ENCODE results near the gene GIMAP4. TPM values are rescaled to one million over a fixed set of nuclear protein-coding genes. Genes with fewer than 3 reads are reported as not detected.
A peak's percentile ranks its signal among the peaks of the same experiment; 100 is the strongest.

The GIMAP4 gene
- total RNA-seq, 2 experiments from 2014 or later: 128 to 140 TPM

- CTCF ChIA-PET: interaction anchor here (1.0 to 2.7 kb wide), 5 partner anchors 55 to 193 kb away, joined by 3 to 12 read pairs (median 3); partner anchors contain the start of gene GIMAP8
- no peaks in the 10 kb centered on the region for H3K27me3 Mint-ChIP-seq
- peaks cover 21% of the 10 kb centered on the region for H3K9me3 Mint-ChIP-seq
- POLR2A ChIA-PET: interaction anchor here (0.8 to 2.7 kb wide), 5 partner anchors 23 to 174 kb away, joined by 3 to 9 read pairs (median 4); partner anchors contain the start of gene GIMAP5
- peaks cover 66% of the 10 kb centered on the region for H3K4me1 Mint-ChIP-seq (ENCODE audit: low read depth)
- H3K36me3 Mint-ChIP-seq: peaks cover 30% of the 10 kb centered on the region
- no peak for DNase-seq
- peak overlapping the region; percentile 87 for H3K27ac Mint-ChIP-seq
- intact Hi-C loops (cut with micrococcal nuclease): loop anchor here (1.0 to 5.0 kb wide), 2 partner anchors 44 to 242 kb away; partner anchors contain the start of genes ACTR3C and LRRC61
- H3K4me3 Mint-ChIP-seq: peak overlapping the region; percentile 60
These were observed 3.2 kb upstream of the GIMAP4 start for GRCh38 chr7:150564006-150564405.

DNA sequence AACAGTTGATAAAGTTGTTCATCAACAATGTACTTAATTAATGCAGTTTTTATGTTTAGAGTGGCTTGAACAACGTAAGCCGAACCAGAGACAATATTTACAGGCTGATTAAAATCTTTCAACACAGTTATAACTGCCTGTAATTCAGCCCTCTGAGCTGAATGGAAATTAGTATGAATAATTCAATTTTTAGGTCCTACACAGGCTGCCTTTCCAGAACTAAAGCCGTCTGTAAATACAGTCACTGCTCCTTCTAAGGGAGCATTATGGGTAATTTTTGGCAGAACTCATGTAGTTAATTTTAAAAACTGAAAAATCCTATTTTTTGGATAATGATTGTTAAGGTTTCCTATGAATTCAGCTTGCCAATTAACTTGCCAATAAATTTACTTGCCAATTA, 2.6 kb upstream of the GIMAP4 start:
- peak overlapping the region; percentile 87 for H3K27ac Mint-ChIP-seq
- no peak for DNase-seq
- intact Hi-C loops (cut with micrococcal nuclease): loop anchor here (1.0 to 5.0 kb wide), 2 partner anchors 44 to 242 kb away; partner anchors contain the start of genes ACTR3C and LRRC61
- peaks cover 34% of the 10 kb centered on the region for H3K36me3 Mint-ChIP-seq
- H3K4me1 Mint-ChIP-seq (ENCODE audit: low read depth): peaks cover 70% of the 10 kb centered on the region
- peak overlapping the region; percentile 60 for H3K4me3 Mint-ChIP-seq
- peaks cover 18% of the 10 kb centered on the region for H3K9me3 Mint-ChIP-seq
- no peaks in the 10 kb centered on the region for H3K27me3 Mint-ChIP-seq
- ChIA-PET CTCF (interaction anchor here (0.7 to 2.7 kb wide), 5 partner anchors 56 to 193 kb away, joined by 3 to 12 read pairs (median 3); partner anchors contain the start of gene GIMAP2), POLR2A (interaction anchor here (1.2 to 2.7 kb wide), 3 partner anchors 85 to 173 kb away, joined by 3 to 9 read pairs (median 6); partner anchors contain the start of gene GIMAP5)

DNA sequence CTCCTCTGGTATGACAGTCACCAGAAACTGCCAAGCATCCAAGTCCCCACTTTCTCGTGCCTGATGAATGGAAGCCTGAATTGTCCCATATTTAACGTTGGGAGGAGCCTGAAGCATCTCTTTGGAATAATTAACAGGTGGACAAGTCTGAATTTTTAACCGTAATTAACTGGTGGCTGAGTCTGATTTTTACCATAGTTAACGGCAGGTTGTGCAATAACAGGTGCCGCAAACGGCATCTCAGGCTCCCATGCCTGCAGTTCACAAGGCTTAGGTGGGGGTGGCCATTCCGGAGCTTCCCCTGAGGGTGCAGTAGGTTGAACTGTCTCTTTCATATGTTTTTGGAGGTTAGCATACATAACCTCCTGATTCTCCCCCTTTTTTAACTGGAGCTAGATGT, 2.0 kb upstream of the GIMAP4 start:
- H3K27ac Mint-ChIP-seq: peak overlapping the region; percentile 87
- peaks cover 13% of the 10 kb centered on the region for H3K9me3 Mint-ChIP-seq
- no peaks in the 10 kb centered on the region for H3K27me3 Mint-ChIP-seq
- ChIA-PET CTCF (interaction anchor here (0.7 to 1.2 kb wide), 3 partner anchors 56 to 192 kb away, joined by 3 read pairs; partner anchors contain the start of gene GIMAP2), POLR2A (interaction anchor here (2.7 kb wide), 1 partner anchor 173 kb away, joined by 9 read pairs; the partner anchor contains the start of gene GIMAP5)
- intact Hi-C loops (cut with micrococcal nuclease): no loop called here
- no peak for DNase-seq
- H3K4me3 Mint-ChIP-seq: peak overlapping the region; percentile 28
- peaks cover 34% of the 10 kb centered on the region for H3K36me3 Mint-ChIP-seq
- peaks cover 72% of the 10 kb centered on the region for H3K4me1 Mint-ChIP-seq (ENCODE audit: low read depth)

DNA sequence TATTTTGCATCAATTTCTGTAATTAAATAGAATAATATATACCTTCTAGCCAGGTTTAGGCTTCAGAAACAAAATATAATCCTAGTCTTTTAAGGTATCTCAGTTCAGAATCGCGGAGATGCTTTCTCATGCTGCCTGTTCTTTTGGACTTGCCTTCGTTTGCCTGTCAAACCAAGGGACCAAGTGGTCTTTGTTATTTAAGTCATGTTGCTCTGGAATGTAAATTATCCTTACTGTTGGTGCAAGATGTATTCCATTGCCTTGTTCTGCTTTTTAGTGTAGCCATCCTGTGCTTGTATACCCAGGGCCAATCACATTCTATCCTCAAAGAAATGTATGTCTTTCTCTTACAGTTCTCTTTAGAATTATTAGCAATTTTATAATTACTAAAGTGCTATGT, 1.1 kb upstream of the GIMAP4 start:
- no peak for DNase-seq
- H3K4me1 Mint-ChIP-seq (ENCODE audit: low read depth): peaks cover 74% of the 10 kb centered on the region
- H3K27me3 Mint-ChIP-seq: no peaks in the 10 kb centered on the region
- intact Hi-C loops (cut with micrococcal nuclease): loop anchor here (2.0 kb wide), 2 partner anchors 49 to 169 kb away; no protein-coding TSS in a partner anchor
- peaks cover 35% of the 10 kb centered on the region for H3K36me3 Mint-ChIP-seq
- peak overlapping the region; percentile 11 for H3K4me3 Mint-ChIP-seq
- H3K9me3 Mint-ChIP-seq: peaks cover 6% of the 10 kb centered on the region
- H3K27ac Mint-ChIP-seq: peak overlapping the region; percentile 98
- CTCF ChIA-PET: interaction anchor here (4.1 kb wide), 1 partner anchor 150 kb away, joined by 15 read pairs; the partner anchor contains the start of gene GIMAP1
- POLR2A ChIA-PET: interaction anchor here (1.1 to 4.2 kb wide), 4 partner anchors 39 to 120 kb away, joined by 3 to 27 read pairs (median 15); partner anchors contain the start of genes GIMAP2, GIMAP7 and GIMAP8

DNA sequence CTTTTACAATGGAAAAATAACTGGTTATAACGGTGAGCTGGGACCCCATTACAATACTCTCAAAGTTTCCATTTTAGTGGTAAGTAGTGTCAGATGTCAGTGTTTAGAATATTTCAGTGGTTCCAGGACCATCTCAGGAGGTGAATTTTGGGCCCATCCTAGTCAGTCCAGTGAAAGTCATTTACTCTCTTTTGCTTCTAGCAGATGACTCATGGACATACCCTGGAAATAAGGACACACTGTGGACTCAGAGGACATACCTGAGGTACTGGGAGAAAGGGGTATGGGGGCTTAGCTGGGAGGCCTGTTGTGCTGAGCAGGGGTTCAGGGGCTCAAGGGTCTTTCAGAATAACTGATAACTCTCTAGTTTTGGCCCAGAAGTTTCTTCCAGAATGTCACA, 618 bp upstream of the GIMAP4 start:
- Mint-ChIP-seq H3K9me3 (peaks cover 4% of the 10 kb centered on the region), H3K27ac (peak overlapping the region; percentile 98), H3K4me3 (peak overlapping the region; percentile 94), H3K27me3 (no peaks in the 10 kb centered on the region), H3K4me1 (ENCODE audit: low read depth) (peaks cover 71% of the 10 kb centered on the region), H3K36me3 (peaks cover 38% of the 10 kb centered on the region)
- no peak for DNase-seq
- POLR2A ChIA-PET: interaction anchor here (0.8 to 4.2 kb wide), 14 partner anchors 20 to 189 kb away, joined by 3 to 27 read pairs (median 6); partner anchors contain the start of genes GIMAP1, GIMAP2, GIMAP5 and GIMAP6
- CTCF ChIA-PET: interaction anchor here (0.7 to 4.1 kb wide), 8 partner anchors 12 to 176 kb away, joined by 3 to 33 read pairs (median 4); partner anchors contain the start of genes GIMAP1 and GIMAP8
- intact Hi-C loops (cut with micrococcal nuclease): loop anchor here (2.0 kb wide), 2 partner anchors 50 to 168 kb away; no protein-coding TSS in a partner anchor

- Mint-ChIP-seq H3K36me3 (peaks cover 49% of the 10 kb centered on the region), H3K9me3 (peaks cover 14% of the 10 kb centered on the region), H3K4me1 (ENCODE audit: low read depth) (peaks cover 61% of the 10 kb centered on the region)
These were observed 696 bp downstream of the GIMAP4 start for GRCh38 chr7:150567871-150568301.

DNA sequence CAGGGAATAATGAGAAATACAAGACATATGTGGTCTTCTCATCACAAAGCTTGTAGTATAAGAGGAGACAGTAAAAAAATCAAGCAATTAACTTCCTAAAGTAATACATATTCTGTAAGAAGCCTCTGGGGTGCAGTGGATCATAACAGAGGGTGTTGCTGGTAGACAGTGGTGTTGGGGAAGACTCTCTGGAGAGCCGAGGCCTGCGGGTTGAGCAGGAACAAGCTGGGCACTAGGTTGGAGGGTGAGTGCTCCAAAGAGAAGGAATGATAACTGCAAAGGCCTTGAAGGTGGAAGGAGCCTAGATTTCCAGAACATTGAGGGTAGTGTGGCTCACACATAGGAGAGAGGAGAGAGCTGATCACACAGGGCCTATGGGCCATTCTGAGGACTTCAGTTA, 1.5 kb downstream of the GIMAP4 start:
- POLR2A ChIA-PET: interaction anchor here (1.3 to 4.2 kb wide), 5 partner anchors 53 to 170 kb away, joined by 4 to 27 read pairs (median 18); partner anchors contain the start of genes GIMAP5, GIMAP6, GIMAP7 and GIMAP8
- intact Hi-C loops (cut with micrococcal nuclease): loop anchor here (1.0 to 2.0 kb wide), 4 partner anchors 52 to 170 kb away; partner anchors contain the start of gene GIMAP6
- H3K4me1 Mint-ChIP-seq (ENCODE audit: low read depth): peaks cover 53% of the 10 kb centered on the region

More at GRCh38 chr7:150567871-150568301, 696 bp downstream of the GIMAP4 start:
- no peak for DNase-seq
- peak overlapping the region; percentile 98 for H3K27ac Mint-ChIP-seq
- ChIA-PET POLR2A (interaction anchor here (1.2 to 4.2 kb wide), 10 partner anchors 47 to 170 kb away, joined by 4 to 27 read pairs (median 6); partner anchors contain the start of genes GIMAP1, GIMAP5, GIMAP6 and GIMAP7), CTCF (interaction anchor here (0.9 to 4.1 kb wide), 18 partner anchors 15 to 191 kb away, joined by 3 to 33 read pairs (median 5); partner anchors contain the start of genes GIMAP1, GIMAP7 and GIMAP8)
- intact Hi-C loops (cut with micrococcal nuclease): loop anchor here (1.0 to 2.0 kb wide), 8 partner anchors 51 to 186 kb away; partner anchors contain the start of genes GIMAP6 and GIMAP8
- H3K4me3 Mint-ChIP-seq: peak overlapping the region; percentile 94
- no peaks in the 10 kb centered on the region for H3K27me3 Mint-ChIP-seq

DNA sequence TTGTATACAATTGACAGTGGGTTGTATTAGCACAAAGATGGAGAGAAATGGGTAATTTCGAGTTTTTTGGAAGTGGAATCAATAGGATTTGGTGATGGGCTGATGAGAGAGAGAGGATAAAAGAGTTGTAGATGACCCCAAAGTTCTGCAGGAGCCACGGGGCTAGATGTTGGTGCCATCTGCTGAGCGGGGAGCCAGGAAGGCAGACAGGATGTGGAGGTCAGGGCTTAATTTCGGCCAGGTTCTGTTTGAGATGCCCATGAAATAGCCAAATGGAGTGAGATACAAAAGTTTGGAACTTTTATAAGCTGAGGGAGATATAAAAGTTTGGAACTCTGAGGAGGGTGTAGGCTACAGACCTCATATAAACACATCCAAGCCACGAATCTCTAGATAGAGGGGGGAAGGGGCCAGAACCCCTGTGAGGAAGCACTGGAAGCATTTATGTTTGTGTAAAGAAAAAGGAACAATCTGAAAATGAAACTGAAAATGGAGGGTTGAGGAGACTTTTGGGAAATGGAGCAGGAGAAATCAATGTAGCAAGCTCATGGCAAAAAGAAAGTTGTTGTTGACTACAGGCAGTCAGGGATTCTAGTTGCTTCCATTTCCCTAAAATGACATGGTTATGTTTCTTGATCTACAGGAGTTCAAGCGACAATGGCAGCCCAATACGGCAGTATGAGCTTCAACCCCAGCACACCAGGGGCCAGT, 2.2 kb downstream of the GIMAP4 start:
- Mint-ChIP-seq H3K9me3 (peaks cover 28% of the 10 kb centered on the region), H3K27ac (peak overlapping the region; percentile 98), H3K4me3 (peak overlapping the region; percentile 94), H3K27me3 (no peaks in the 10 kb centered on the region), H3K36me3 (peaks cover 62% of the 10 kb centered on the region), H3K4me1 (ENCODE audit: low read depth) (peaks cover 46% of the 10 kb centered on the region)
- POLR2A ChIA-PET: interaction anchor here (1.0 to 4.2 kb wide), 6 partner anchors 53 to 169 kb away, joined by 3 to 27 read pairs (median 11); partner anchors contain the start of genes GIMAP5, GIMAP7 and GIMAP8
- no peak for DNase-seq
- CTCF ChIA-PET: interaction anchor here (0.7 to 4.1 kb wide), 18 partner anchors 8 to 307 kb away, joined by 3 to 33 read pairs (median 5); partner anchors contain the start of genes GIMAP1 and GIMAP7
- intact Hi-C loops (cut with micrococcal nuclease): loop anchor here (2.0 kb wide), 3 partner anchors 51 to 99 kb away; partner anchors contain the start of gene GIMAP6

More for the DNA sequence above, 1.5 kb downstream of the GIMAP4 start:
- peaks cover 58% of the 10 kb centered on the region for H3K36me3 Mint-ChIP-seq
- H3K4me3 Mint-ChIP-seq: peak overlapping the region; percentile 94
- H3K27ac Mint-ChIP-seq: peak overlapping the region; percentile 98
- peaks cover 22% of the 10 kb centered on the region for H3K9me3 Mint-ChIP-seq
- CTCF ChIA-PET: interaction anchor here (0.7 to 4.1 kb wide), 17 partner anchors 7 to 190 kb away, joined by 3 to 33 read pairs (median 5); partner anchors contain the start of genes GIMAP1 and GIMAP7
- no peaks in the 10 kb centered on the region for H3K27me3 Mint-ChIP-seq
- no peak for DNase-seq

GRCh38 chr7:150570556-150571465, 3.6 kb downstream of the GIMAP4 start:
- peaks cover 38% of the 10 kb centered on the region for H3K9me3 Mint-ChIP-seq
- H3K4me3 Mint-ChIP-seq: peak overlapping the region; percentile 94
- no peak for DNase-seq
- ChIA-PET POLR2A (interaction anchor here (0.6 to 4.2 kb wide), 3 partner anchors 16 to 122 kb away, joined by 3 to 27 read pairs (median 3); partner anchors contain the start of gene GIMAP8), CTCF (interaction anchor here (1.2 to 1.7 kb wide), 3 partner anchors 9 to 306 kb away, joined by 3 to 5 read pairs (median 5); no protein-coding TSS in a partner anchor)
- H3K4me1 Mint-ChIP-seq (ENCODE audit: low read depth): peaks cover 37% of the 10 kb centered on the region
- H3K27ac Mint-ChIP-seq: peak overlapping the region; percentile 98
- H3K36me3 Mint-ChIP-seq: peaks cover 69% of the 10 kb centered on the region
- no peaks in the 10 kb centered on the region for H3K27me3 Mint-ChIP-seq
- intact Hi-C loops (cut with micrococcal nuclease): no loop called here

DNA sequence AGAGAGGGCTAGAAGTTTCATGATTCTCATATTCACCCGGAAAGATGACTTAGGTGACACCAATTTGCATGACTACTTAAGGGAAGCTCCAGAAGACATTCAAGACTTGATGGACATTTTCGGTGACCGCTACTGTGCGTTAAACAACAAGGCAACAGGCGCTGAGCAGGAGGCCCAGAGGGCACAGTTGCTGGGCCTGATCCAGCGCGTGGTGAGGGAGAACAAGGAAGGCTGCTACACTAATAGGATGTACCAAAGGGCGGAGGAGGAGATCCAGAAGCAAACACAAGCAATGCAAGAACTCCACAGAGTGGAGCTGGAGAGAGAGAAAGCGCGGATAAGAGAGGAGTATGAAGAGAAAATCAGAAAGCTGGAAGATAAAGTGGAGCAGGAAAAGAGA, 5.3 kb downstream of the GIMAP4 start:
- Mint-ChIP-seq H3K36me3 (peaks cover 76% of the 10 kb centered on the region), H3K9me3 (peaks cover 47% of the 10 kb centered on the region), H3K27ac (no peak overlapping the region), H3K4me3 (no peak overlapping the region), H3K4me1 (ENCODE audit: low read depth) (peaks cover 26% of the 10 kb centered on the region), H3K27me3 (no peaks in the 10 kb centered on the region)
- CTCF ChIA-PET: no interaction called here
- intact Hi-C loops (cut with micrococcal nuclease): no loop called here
- POLR2A ChIA-PET: no interaction called here
- no peak for DNase-seq
